GM12891 (cell line): ENCODE results near the gene RAP1GAP.
"Not testable (repeated sequence)": the region's sequence is repeated elsewhere in the genome, so short reads cannot be mapped to it uniquely, and the experiment has no call there.

ENCODE experiments used
- DNase-seq: peaks from one replicate; pipeline ENCODE4 v3.0.0; 2011; ENCODE audit warnings: low spot score; ENCODE audit not compliant: insufficient read length
- FAIRE-seq: peaks from 2 replicates; lab custom pipeline; 2011; peaks lifted over from hg19 to GRCh38; lab: Jason Lieb, UNC
- PAX5 ChIP-seq: IDR thresholded peaks from 2 replicates; pipeline ENCODE4 v1.6.1; 2011; ENCODE audit warnings: low read length, moderate library complexity, mild to moderate bottlenecking; ENCODE audit not compliant: insufficient read depth, severe bottlenecking
- POLR2A ChIP-seq: IDR thresholded peaks from 2 replicates; pipeline ENCODE4 v1.6.1; 2011; ENCODE audit warnings: low read depth, low read length, control low read depth
- POLR2AphosphoS5 ChIP-seq: IDR thresholded peaks from 2 replicates; pipeline ENCODE4 v1.6.1; 2011; ENCODE audit warnings: low read depth, low read length, control low read depth
- POU2F2 ChIP-seq: IDR thresholded peaks from 2 replicates; pipeline ENCODE4 v1.6.1; 2011; ENCODE audit warnings: low read depth, mild to moderate bottlenecking, control low read depth, low read length, moderate library complexity
- SPI1 ChIP-seq: IDR thresholded peaks from 2 replicates; pipeline ENCODE4 v1.6.1; 2011; ENCODE audit warnings: low read depth, low read length, control low read depth
- TAF1 ChIP-seq: IDR thresholded peaks from 2 replicates; pipeline ENCODE4 v1.6.1; 2011; ENCODE audit warnings: low read depth, low read length, control low read depth

The RAP1GAP gene

GRCh38 chr1:21567241-21568005 is 101.7 kb downstream of the RAP1GAP start:
- no peak for TF ChIP-seq POU2F2
- no peak for TF ChIP-seq POLR2AphosphoS5
- no peak for TF ChIP-seq PAX5
- TF ChIP-seq POLR2A = no peak
- no peak for TF ChIP-seq TAF1
- TF ChIP-seq SPI1 = no peak
- FAIRE-seq (no peak), DNase-seq (no peak)

GRCh38 chr1:21566361-21566760 is 102.8 kb downstream of the RAP1GAP start:
- not testable (repeated sequence) for DNase-seq, FAIRE-seq

- FAIRE-seq (no peak), DNase-seq (no peak)
- TF ChIP-seq SPI1 (no peak), POU2F2 (no peak), TAF1 (no peak), POLR2A (no peak)
Measured at GRCh38 chr1:21565285-21565684, 103.9 kb downstream of the RAP1GAP start.

- FAIRE-seq (no peak), DNase-seq (no peak)
- TF ChIP-seq POLR2AphosphoS5 = no peak
- no peak for TF ChIP-seq PAX5
- TF ChIP-seq POLR2A = no peak
- TF ChIP-seq POU2F2 = no peak
- TF ChIP-seq SPI1 = no peak
- no peak for TF ChIP-seq TAF1
Measured at GRCh38 chr1:21564521-21565095, 104.5 kb downstream of the RAP1GAP start.

- FAIRE-seq = no peak
- TF ChIP-seq TAF1 = no peak
- TF ChIP-seq POLR2AphosphoS5 = no peak
- no peak for TF ChIP-seq POU2F2
- TF ChIP-seq SPI1 = no peak
- no peak for TF ChIP-seq POLR2A
- no peak for TF ChIP-seq PAX5
- DNase-seq = no peak
Measured at GRCh38 chr1:21563971-21564370, 105.2 kb downstream of the RAP1GAP start.

- no peak for FAIRE-seq
Measured at GRCh38 chr1:21562896-21563295, 106.3 kb downstream of the RAP1GAP start.

GRCh38 chr1:21560916-21561638 is 108.1 kb downstream of the RAP1GAP start:
- no peak for DNase-seq
- no peak for FAIRE-seq
- no peak for TF ChIP-seq POU2F2
- no peak for TF ChIP-seq POLR2AphosphoS5
- no peak for TF ChIP-seq SPI1
- no peak for TF ChIP-seq POLR2A
- no peak for TF ChIP-seq PAX5
- TF ChIP-seq TAF1 = no peak

More at GRCh38 chr1:21562896-21563295, 106.3 kb downstream of the RAP1GAP start:
- DNase-seq = no peak
- TF ChIP-seq POU2F2 (no peak), PAX5 (no peak), POLR2A (no peak), TAF1 (no peak)

GRCh38 chr1:21559788-21560567 is 109.2 kb downstream of the RAP1GAP start:
- FAIRE-seq = no peak
- DNase-seq = no peak
- TF ChIP-seq POLR2A = no peak
- no peak for TF ChIP-seq SPI1
- TF ChIP-seq TAF1 = no peak
- no peak for TF ChIP-seq POLR2AphosphoS5
- no peak for TF ChIP-seq PAX5
- no peak for TF ChIP-seq POU2F2

GRCh38 chr1:21553116-21553926 is 115.8 kb downstream of the RAP1GAP start:
- no peak for TF ChIP-seq SPI1
- TF ChIP-seq POLR2AphosphoS5 = no peak
- no peak for TF ChIP-seq TAF1
- TF ChIP-seq PAX5 = no peak
- TF ChIP-seq POU2F2 = no peak
- TF ChIP-seq POLR2A = no peak
- FAIRE-seq (no peak), DNase-seq (no peak)
